ENCODE data around the gene EPS15. TPM values are rescaled to one million over a fixed set of nuclear protein-coding genes. Genes with fewer than 3 reads are reported as not detected.

The EPS15 gene
- total and polyA plus RNA-seq, 2 of the 8 experiments (the other 6 are each of a cell fraction or from before 2014, with no cell fraction given): 15.9 to 57.2 TPM

GRCh38 chr1:51372561-51372960 lies 146.5 kb downstream of the EPS15 start:
- Histone ChIP-seq H2BK15ac (ENCODE audit: low read length) (no peak overlapping the region), H3K4ac (replicated peaks; ENCODE audit: insufficient read length, low read depth, low read length) (no peak overlapping the region), H3K56ac (replicated peaks; ENCODE audit: insufficient read length, low read depth, low read length) (no peak overlapping the region), H4K91ac (replicated peaks; ENCODE audit: insufficient read length, low read length) (no peak overlapping the region), H3K36me3 (ENCODE audit: control insufficient read depth in 2 of 4, insufficient read depth in 4 of 4, low read length in 3 of 4) (peaks cover 3 to 17% (median 6%) of the 10 kb centered on the region in 4 experiments; a peak in 6 of 8 replicates), H3K4me1 (replicated peaks in 1 of 4; ENCODE audit: control insufficient read depth in 3 of 4, insufficient read depth in 4 of 4, low read length in 3 of 4) (no peaks in the 10 kb centered on the region), H2BK12ac (ENCODE audit: low read depth, low read length) (no peak overlapping the region), H3K4me3 (ENCODE audit: extremely low read depth in 1 of 4, insufficient read depth in 2 of 4, low read depth in 3 of 4, low read length in 4 of 4) (no peak overlapping the region), H2AK5ac (ENCODE audit: low read depth, low read length) (no peak overlapping the region), H3K79me1 (ENCODE audit: low read depth, low read length) (no peaks in the 10 kb centered on the region), H2AFZ (ENCODE audit: low read length) (no peak overlapping the region), H3K27me3 (replicated peaks in 1 of 4; ENCODE audit: control insufficient read depth in 3 of 4, extremely low read depth in 1 of 4, insufficient read depth in 3 of 4, low read length in 3 of 4) (no peaks in the 10 kb centered on the region), H3K23ac (ENCODE audit: insufficient read length) (no peak overlapping the region), H4K8ac (ENCODE audit: extremely low read depth, insufficient read depth, low read length) (no peak overlapping the region), H2BK120ac (replicated peaks; ENCODE audit: low read depth, low read length) (no peak overlapping the region), H3K4me2 (ENCODE audit: insufficient read depth in 1 of 2, low read depth in 2 of 2, low read length in 2 of 2) (no peak overlapping the region), H3K9ac (replicated peaks in 1 of 4; ENCODE audit: extremely low read depth in 1 of 4, low read depth in 3 of 4, low read length in 3 of 4) (no peak overlapping the region), H3K79me2 (ENCODE audit: control insufficient read depth in 1 of 2, insufficient read depth in 2 of 2, low read length in 2 of 2) (no peaks in the 10 kb centered on the region), H3K23me2 (ENCODE audit: low read depth, low read length) (no peaks in the 10 kb centered on the region), H3K9me3 (ENCODE audit: insufficient read depth in 2 of 2, low read depth in 1 of 2, low read length in 1 of 2) (no peaks in the 10 kb centered on the region; a peak in 1 of 4 replicates), H3K27ac (ENCODE audit: low read depth, low read length) (no peak overlapping the region), H4K5ac (ENCODE audit: insufficient read length, low read depth, low read length) (no peak overlapping the region), H2BK20ac (ENCODE audit: low read length) (no peak overlapping the region), H2BK5ac (ENCODE audit: low read depth, low read length) (no peak overlapping the region), H3K14ac (ENCODE audit: insufficient read length) (no peak overlapping the region), H3K18ac (ENCODE audit: extremely low read depth, low read length) (no peak overlapping the region), H4K20me1 (replicated peaks in 1 of 2; ENCODE audit: control insufficient read depth in 1 of 2, insufficient read depth in 2 of 2, low read length in 2 of 2) (no peaks in the 10 kb centered on the region)
- FAIRE-seq: no peak
- ChIA-PET POLR2A (ENCODE audit: partially characterized antibody) (interaction anchor here (1.0 to 1.4 kb wide), 2 partner anchors 8 to 20 kb away, joined by 3 read pairs; no protein-coding TSS in a partner anchor), CTCF (ENCODE audit: partially characterized antibody) (no interaction called here)
- DNase-seq (ENCODE audit: low read depth in 1 of 2, low spot score in 2 of 2): no peak
- TF ChIP-seq CHD1 (IDR thresholded peaks at IDR 0.05; ENCODE audit: low read depth, low read length) (no peak), HDAC6 (IDR thresholded peaks at IDR 0.05; ENCODE audit: low read depth, low read length) (no peak), SAP30 (IDR thresholded peaks at IDR 0.05; ENCODE audit: insufficient read depth, insufficient replicate concordance, low read length) (no peak), RAD21 (IDR thresholded peaks at IDR 0.05 in 1 of 2, conservative IDR thresholded peaks at IDR 0.05 in 1 of 2; ENCODE audit: low read depth in 2 of 2, low read length in 2 of 2) (no peak), JUND (IDR thresholded peaks at IDR 0.05; ENCODE audit: low read length) (no peak), EZH2 (IDR thresholded peaks at IDR 0.05; ENCODE audit: low read depth, low read length, severe bottlenecking) (no peak), CEBPB (IDR thresholded peaks at IDR 0.05; ENCODE audit: low read depth, low read length) (no peak), RNF2 (IDR thresholded peaks at IDR 0.05; ENCODE audit: borderline replicate concordance, low read depth, low read length, missing control alignments, poor library complexity, severe bottlenecking) (no peak), CBX8 (IDR thresholded peaks at IDR 0.05; ENCODE audit: borderline replicate concordance, low read depth, low read length) (no peak), POLR2A (IDR thresholded peaks at IDR 0.05; ENCODE audit: control extremely low read depth in 1 of 2, low read depth in 2 of 2, low read length in 2 of 2) (no peak), NRF1 (IDR thresholded peaks at IDR 0.05; ENCODE audit: low read depth, low read length) (no peak)

Measured in H1 (cell line).